NCI-H1694 treated with DMSO at 0.1 percent for 48 hours (cell line): ENCODE data around the gene NUAK1.

ENCODE experiments used
- DNase-seq: peaks from one replicate; lab custom pipeline; 2025; lab: John Stamatoyannopoulos, UW

Gene NUAK1

GRCh38 chr12:106138633-106139421 is at the start of gene NUAK1:
Gene NUAK1, minus strand, starts transcription at chr12:106138954. Its CDS starts 301 bp downstream, at chr12:106138653.
- DNase-seq = peak; percentile 63

GRCh38 chr12:106188256-106188655 is 49.5 kb upstream of the NUAK1 start:
- no peak for DNase-seq

GRCh38 chr12:106187842-106188241 is 49.1 kb upstream of the NUAK1 start:
- DNase-seq = no peak

- DNase-seq = no peak
Measured at GRCh38 chr12:106187155-106187789, 48.5 kb upstream of the NUAK1 start.

GRCh38 chr12:106183735-106184134 is 45.0 kb upstream of the NUAK1 start:
- no peak for DNase-seq

- DNase-seq = no peak
Measured at GRCh38 chr12:106181401-106182114, 42.8 kb upstream of the NUAK1 start.

- peak; percentile 92 for DNase-seq
Measured at GRCh38 chr12:106179086-106179485, 40.3 kb upstream of the NUAK1 start.

- DNase-seq = no peak
Measured at GRCh38 chr12:106178562-106178961, 39.8 kb upstream of the NUAK1 start.

GRCh38 chr12:106176560-106176959 is 37.8 kb upstream of the NUAK1 start:
- no peak for DNase-seq

- no peak for DNase-seq
Measured at GRCh38 chr12:106174876-106175275, 36.1 kb upstream of the NUAK1 start.

GRCh38 chr12:106173442-106173841 is 34.7 kb upstream of the NUAK1 start:
- no peak for DNase-seq

GRCh38 chr12:106171117-106171750 is 32.5 kb upstream of the NUAK1 start:
- DNase-seq = peak; percentile 58

GRCh38 chr12:106170285-106170684 is 31.5 kb upstream of the NUAK1 start:
- DNase-seq = no peak

GRCh38 chr12:106163712-106164111 is 25.0 kb upstream of the NUAK1 start:
- no peak for DNase-seq

- DNase-seq = no peak
Measured at GRCh38 chr12:106161491-106161890, 22.7 kb upstream of the NUAK1 start.

GRCh38 chr12:106160915-106161314 is 22.2 kb upstream of the NUAK1 start:
- DNase-seq = no peak

- DNase-seq = no peak
Measured at GRCh38 chr12:106157802-106158201, 19.0 kb upstream of the NUAK1 start.

GRCh38 chr12:106154751-106155273 is 16.1 kb upstream of the NUAK1 start:
- DNase-seq = no peak

- no peak for DNase-seq
Measured at GRCh38 chr12:106152334-106152733, 13.6 kb upstream of the NUAK1 start.

GRCh38 chr12:106150555-106150954 is 11.8 kb upstream of the NUAK1 start:
- DNase-seq = no peak

- DNase-seq = no peak
Measured at GRCh38 chr12:106149096-106149784, 10.5 kb upstream of the NUAK1 start.

- DNase-seq = peak; percentile 26
Measured at GRCh38 chr12:106147956-106148355, 9.2 kb upstream of the NUAK1 start.
